ENCODE results near the gene PLCB2. TPM values are rescaled to one million over a fixed set of nuclear protein-coding genes. Genes with fewer than 3 reads are reported as not detected.

Gene PLCB2
- total RNA-seq, 2 experiments from 2014 or later = 173 to 174 TPM

GRCh38 chr15:40328176-40328575 is 20.4 kb upstream of the PLCB2 start:
- H3K4me3 Mint-ChIP-seq = no peak overlapping the region
- no peak for DNase-seq
- POLR2A ChIA-PET = interaction anchor here (1.1 kb wide), 1 partner anchor 78 kb away, joined by 3 read pairs; no protein-coding TSS in a partner anchor

GRCh38 chr15:40327457-40327856 is 19.7 kb upstream of the PLCB2 start:
- no peak overlapping the region for H3K4me3 Mint-ChIP-seq
- H3K9me3 Mint-ChIP-seq = no peaks in the 10 kb centered on the region
- H3K36me3 Mint-ChIP-seq = peaks cover 7% of the 10 kb centered on the region

More at GRCh38 chr15:40328176-40328575, 20.4 kb upstream of the PLCB2 start:
- H3K27ac Mint-ChIP-seq = no peak overlapping the region
- H3K9me3 Mint-ChIP-seq = no peaks in the 10 kb centered on the region
- H3K27me3 Mint-ChIP-seq = peaks cover 4% of the 10 kb centered on the region
- H3K36me3 Mint-ChIP-seq = peaks cover 7% of the 10 kb centered on the region
- no peak for ATAC-seq (ENCODE audit: low read depth)
- peaks cover 24% of the 10 kb centered on the region for H3K4me1 Mint-ChIP-seq

GRCh38 chr15:40325700-40326099 is 18.0 kb upstream of the PLCB2 start:
- Mint-ChIP-seq H3K27ac (no peak overlapping the region), H3K27me3 (peaks cover 7% of the 10 kb centered on the region), H3K4me3 (no peak overlapping the region), H3K36me3 (peaks cover 7% of the 10 kb centered on the region), H3K9me3 (no peaks in the 10 kb centered on the region), H3K4me1 (peaks cover 33% of the 10 kb centered on the region)
- no peak for ATAC-seq (ENCODE audit: low read depth)
- POLR2A ChIA-PET = interaction anchor here (0.7 to 2.2 kb wide), 4 partner anchors 11 to 118 kb away, joined by 3 to 10 read pairs (median 4); partner anchors contain the start of gene PLCB2
- no peak for DNase-seq

More at GRCh38 chr15:40327457-40327856, 19.7 kb upstream of the PLCB2 start:
- DNase-seq = no peak
- ATAC-seq (ENCODE audit: low read depth) = no peak
- POLR2A ChIA-PET = interaction anchor here (0.5 to 1.2 kb wide), 2 partner anchors 8 to 71 kb away, joined by 3 read pairs; no protein-coding TSS in a partner anchor
- Mint-ChIP-seq H3K27me3 (peaks cover 4% of the 10 kb centered on the region), H3K27ac (peak overlapping the region; percentile 7), H3K4me1 (peaks cover 24% of the 10 kb centered on the region)

GRCh38 chr15:40325188-40325587 is 17.5 kb upstream of the PLCB2 start:
- no peak for ATAC-seq (ENCODE audit: low read depth)
- peaks cover 33% of the 10 kb centered on the region for H3K4me1 Mint-ChIP-seq
- DNase-seq = no peak
- POLR2A ChIA-PET = interaction anchor here (0.6 to 2.2 kb wide), 5 partner anchors 9 to 118 kb away, joined by 3 to 10 read pairs (median 3); partner anchors contain the start of gene PLCB2
- peak overlapping the region; percentile 74 for H3K4me3 Mint-ChIP-seq
- H3K36me3 Mint-ChIP-seq = peaks cover 7% of the 10 kb centered on the region
- H3K27ac Mint-ChIP-seq = no peak overlapping the region
- no peaks in the 10 kb centered on the region for H3K9me3 Mint-ChIP-seq
- H3K27me3 Mint-ChIP-seq = peaks cover 7% of the 10 kb centered on the region

- H3K36me3 Mint-ChIP-seq = peaks cover 7% of the 10 kb centered on the region
- peaks cover 33% of the 10 kb centered on the region for H3K4me1 Mint-ChIP-seq
- H3K4me3 Mint-ChIP-seq = peak overlapping the region; percentile 74
- H3K9me3 Mint-ChIP-seq = no peaks in the 10 kb centered on the region
- POLR2A ChIA-PET = interaction anchor here (0.6 to 4.4 kb wide), 4 partner anchors 10 to 17 kb away, joined by 3 to 38 read pairs (median 8); partner anchors contain the start of gene PLCB2
- no peak for DNase-seq
- ATAC-seq (ENCODE audit: low read depth) = no peak
- H3K27me3 Mint-ChIP-seq = peaks cover 14% of the 10 kb centered on the region
- no peak overlapping the region for H3K27ac Mint-ChIP-seq
Measured at GRCh38 chr15:40323953-40324937, 16.5 kb upstream of the PLCB2 start.

GRCh38 chr15:40323239-40323952 is 15.7 kb upstream of the PLCB2 start, which contains the start of gene INAFM2:
Gene INAFM2 (plus strand): TSS chr15:40323692. CDS start chr15:40324056, 364 bp downstream.
- POLR2A ChIA-PET = interaction anchor here (0.6 to 4.4 kb wide), 7 partner anchors 11 to 246 kb away, joined by 3 to 38 read pairs (median 4); partner anchors contain the start of genes BAHD1 and PLCB2
- peak within 1 kb of the TSS; percentile 81 for H3K4me3 Mint-ChIP-seq
- peaks cover 29% of the 10 kb centered on the region for H3K4me1 Mint-ChIP-seq
- DNase-seq (peak; percentile 93), ATAC-seq (ENCODE audit: low read depth) (peak; percentile 96)
- H3K9me3 Mint-ChIP-seq = no peaks in the 10 kb centered on the region
- H3K27me3 Mint-ChIP-seq = peaks cover 15% of the 10 kb centered on the region
- H3K27ac Mint-ChIP-seq = no peak within 1 kb of the TSS
- peaks cover 7% of the 10 kb centered on the region for H3K36me3 Mint-ChIP-seq

GRCh38 chr15:40322531-40323238 is 14.9 kb upstream of the PLCB2 start:
- Mint-ChIP-seq H3K27ac (no peak overlapping the region), H3K4me3 (peak overlapping the region; percentile 81), H3K36me3 (peaks cover 7% of the 10 kb centered on the region), H3K9me3 (no peaks in the 10 kb centered on the region), H3K27me3 (peaks cover 20% of the 10 kb centered on the region), H3K4me1 (peaks cover 29% of the 10 kb centered on the region)
- POLR2A ChIA-PET = interaction anchor here (0.5 to 4.4 kb wide), 9 partner anchors 11 to 511 kb away, joined by 3 to 38 read pairs (median 3); partner anchors contain the start of genes BAHD1 and PLCB2
- no peak for ATAC-seq (ENCODE audit: low read depth)
- DNase-seq = no peak

GRCh38 chr15:40320931-40321371 is 13.2 kb upstream of the PLCB2 start:
- peaks cover 3% of the 10 kb centered on the region for H3K36me3 Mint-ChIP-seq
- H3K27ac Mint-ChIP-seq = no peak overlapping the region
- H3K4me3 Mint-ChIP-seq = no peak overlapping the region
- H3K4me1 Mint-ChIP-seq = peaks cover 26% of the 10 kb centered on the region
- no peaks in the 10 kb centered on the region for H3K9me3 Mint-ChIP-seq
- peaks cover 28% of the 10 kb centered on the region for H3K27me3 Mint-ChIP-seq
- DNase-seq (no peak), ATAC-seq (ENCODE audit: low read depth) (peak; percentile 18)
- POLR2A ChIA-PET = interaction anchor here (2.6 to 4.4 kb wide), 2 partner anchors 13 to 17 kb away, joined by 6 to 38 read pairs; partner anchors contain the start of gene PLCB2

GRCh38 chr15:40320409-40320808 is 12.7 kb upstream of the PLCB2 start:
- ATAC-seq (ENCODE audit: low read depth) = no peak
- POLR2A ChIA-PET = interaction anchor here (2.6 to 4.4 kb wide), 2 partner anchors 12 to 17 kb away, joined by 6 to 38 read pairs; partner anchors contain the start of gene PLCB2
- H3K4me1 Mint-ChIP-seq = peaks cover 22% of the 10 kb centered on the region
- H3K27ac Mint-ChIP-seq = no peak overlapping the region
- H3K27me3 Mint-ChIP-seq = peaks cover 33% of the 10 kb centered on the region
- no peak overlapping the region for H3K4me3 Mint-ChIP-seq
- no peaks in the 10 kb centered on the region for H3K36me3 Mint-ChIP-seq
- no peaks in the 10 kb centered on the region for H3K9me3 Mint-ChIP-seq
- no peak for DNase-seq

- no peaks in the 10 kb centered on the region for H3K36me3 Mint-ChIP-seq
- peaks cover 43% of the 10 kb centered on the region for H3K27me3 Mint-ChIP-seq
- H3K4me1 Mint-ChIP-seq = peaks cover 19% of the 10 kb centered on the region
- POLR2A ChIA-PET = no interaction called here
- no peaks in the 10 kb centered on the region for H3K9me3 Mint-ChIP-seq
- DNase-seq (no peak), ATAC-seq (ENCODE audit: low read depth) (no peak)
- no peak overlapping the region for H3K4me3 Mint-ChIP-seq
- H3K27ac Mint-ChIP-seq = no peak overlapping the region
Measured at GRCh38 chr15:40317580-40317979, 9.8 kb upstream of the PLCB2 start.

GRCh38 chr15:40316931-40317330 is 9.2 kb upstream of the PLCB2 start:
- Mint-ChIP-seq H3K27me3 (peaks cover 45% of the 10 kb centered on the region), H3K9me3 (no peaks in the 10 kb centered on the region)
- POLR2A ChIA-PET = no interaction called here

GRCh38 chr15:40314723-40315276 is 7.1 kb upstream of the PLCB2 start:
- peaks cover 9% of the 10 kb centered on the region for H3K4me1 Mint-ChIP-seq
- no peak overlapping the region for H3K27ac Mint-ChIP-seq
- H3K9me3 Mint-ChIP-seq = no peaks in the 10 kb centered on the region
- POLR2A ChIA-PET = interaction anchor here (0.6 kb wide), 2 partner anchors 32 to 48 kb away, joined by 3 to 4 read pairs; no protein-coding TSS in a partner anchor
- DNase-seq (no peak), ATAC-seq (ENCODE audit: low read depth) (no peak)
- H3K36me3 Mint-ChIP-seq = no peaks in the 10 kb centered on the region
- H3K27me3 Mint-ChIP-seq = peaks cover 49% of the 10 kb centered on the region
- H3K4me3 Mint-ChIP-seq = no peak overlapping the region

More at GRCh38 chr15:40316931-40317330, 9.2 kb upstream of the PLCB2 start:
- no peak overlapping the region for H3K4me3 Mint-ChIP-seq
- H3K36me3 Mint-ChIP-seq = no peaks in the 10 kb centered on the region
- ATAC-seq (ENCODE audit: low read depth) = no peak
- H3K27ac Mint-ChIP-seq = no peak overlapping the region
- no peak for DNase-seq
- peaks cover 14% of the 10 kb centered on the region for H3K4me1 Mint-ChIP-seq

All from activated naive CD8-positive, alpha-beta T cell treated with anti-CD3 and anti-CD28 coated beads, Interleukin-2, amount 10 ng/mL, durations not matched to agents 7 days and 5 days (primary cell).